HepG2 (cell line): ENCODE results near the gene FGD6. TPM values are rescaled to one million over a fixed set of nuclear protein-coding genes. Genes with fewer than 3 reads are reported as not detected.

Experiments used
- AGO1 ChIP-seq: fragments of 200-400 bp; formaldehyde crosslinking; IDR thresholded peaks from 2 replicates; pipeline ENCODE4 v1.6.1; 2017; ENCODE audit warnings: mild to moderate bottlenecking, low read depth, low read length, moderate library complexity; ENCODE audit not compliant: poor library complexity, severe bottlenecking
- AGO2 ChIP-seq: fragments of 200-400 bp; formaldehyde crosslinking; optimal IDR thresholded peaks from 2 replicates; pipeline ENCODE3; 2017; ENCODE audit warnings: mild to moderate bottlenecking, low read depth, low read length, moderate library complexity
- ARID4A ChIP-seq: sonication (generic); formaldehyde crosslinking; IDR thresholded peaks from 2 replicates; pipeline ENCODE4 v1.5.0; 2020; ENCODE audit warnings: mild to moderate bottlenecking, missing genetic modification reagents, borderline replicate concordance
- CAMTA2 ChIP-seq: sonication (generic); formaldehyde crosslinking; IDR thresholded peaks from 2 replicates; pipeline ENCODE4 v1.4.0; 2020; ENCODE audit warnings: mild to moderate bottlenecking, missing genetic modification reagents, borderline replicate concordance
- FOSL2 ChIP-seq: sonication (generic); formaldehyde crosslinking; IDR thresholded peaks from 2 replicates; pipeline ENCODE4 v1.4.0; 2020; ENCODE audit warnings: missing genetic modification reagents
- FOXK2 ChIP-seq: fragments of 450-650 bp; IDR thresholded peaks from 2 replicates; pipeline ENCODE4 v1.6.1; 2016
- GZF1 ChIP-seq: sonication (generic); formaldehyde crosslinking; IDR thresholded peaks from 2 replicates; pipeline ENCODE4 v1.5.1; 2020; ENCODE audit warnings: mild to moderate bottlenecking, missing genetic modification reagents
- KLF13 ChIP-seq: sonication (generic); formaldehyde crosslinking; IDR thresholded peaks from 2 replicates; pipeline ENCODE4 v1.4.0; 2020; ENCODE audit warnings: mild to moderate bottlenecking, missing genetic modification reagents
- LCORL ChIP-seq, 2 experiments: fragments of 450-650 bp in 1 of 2; sonication (generic) in 1 of 2; formaldehyde crosslinking in 1 of 2; IDR thresholded peaks; 2 replicates each; pipeline versions ENCODE4 v1.5.0 to v1.6.1; 2017 to 2020; ENCODE audit warnings: antibody characterized with exemption in 1 of 2, missing genetic modification reagents in 1 of 2
- NCOR1 ChIP-seq: fragments of 200-600 bp; sonication (generic); IDR thresholded peaks from 2 replicates; pipeline ENCODE4 v1.7.0; 2017; ENCODE audit warnings: antibody characterized with exemption, low read length, borderline replicate concordance
- RNF2 ChIP-seq: fragments of 450-650 bp; conservative IDR thresholded peaks from 2 replicates; pipeline ENCODE4 v1.6.1; 2016; ENCODE audit warnings: low read depth
- TBL1XR1 ChIP-seq: fragments of 150-350 bp; IDR thresholded peaks from 2 replicates; pipeline ENCODE4 v1.6.1; 2014; ENCODE audit warnings: borderline replicate concordance, low read length; ENCODE audit not compliant: partially characterized antibody
- ZNF234 ChIP-seq: sonication (generic); formaldehyde crosslinking; conservative IDR thresholded peaks from 2 replicates; pipeline ENCODE4 v1.5.1; 2020; ENCODE audit warnings: mild to moderate bottlenecking, missing genetic modification reagents
- ZNF430 ChIP-seq: sonication (generic); formaldehyde crosslinking; IDR thresholded peaks from 2 replicates; pipeline ENCODE4 v1.9.0; 2021; ENCODE audit warnings: mild to moderate bottlenecking, missing genetic modification reagents
- ZNF552 ChIP-seq: sonication (generic); formaldehyde crosslinking; IDR thresholded peaks from 2 replicates; pipeline ENCODE4 v1.9.0; 2022; ENCODE audit warnings: missing genetic modification reagents, mild to moderate bottlenecking, borderline replicate concordance
- ZNF678 ChIP-seq: sonication (generic); formaldehyde crosslinking; IDR thresholded peaks from 2 replicates; pipeline ENCODE4 v1.4.0; 2020; ENCODE audit warnings: mild to moderate bottlenecking, missing genetic modification reagents
- ZNF691 ChIP-seq: sonication (generic); formaldehyde crosslinking; IDR thresholded peaks from 2 replicates; pipeline ENCODE4 v1.4.0; 2020; ENCODE audit warnings: missing genetic modification reagents, low read depth, mild to moderate bottlenecking, borderline replicate concordance
- ZNF768 ChIP-seq: sonication (generic); formaldehyde crosslinking; IDR thresholded peaks from 2 replicates; pipeline ENCODE4 v1.4.0; 2020; ENCODE audit warnings: missing genetic modification reagents
- ZNF841 ChIP-seq: sonication (generic); formaldehyde crosslinking; IDR thresholded peaks from 2 replicates; pipeline ENCODE4 v1.8.1; 2023; ENCODE audit warnings: missing genetic modification reagents, borderline replicate concordance
- polyA plus RNA-seq, 8 experiments: library from polyadenylated mRNA; depleted of rRNA in 3 of 8; stranded (reverse) in 7 of 8; unstranded in 1 of 8; fragments of >200 nt; fragmentation: Illumina TruSeq in 4 of 8; extraction: Trizol in 4 of 8; gene quantifications; 2 replicates each; pipeline versions ENCODE4 v1.2.1 to v1.2.3, GENCODE V29; 2011 to 2016; ENCODE audit warnings: low read depth in 4 of 8, missing spikeins in 1 of 8, mixed read lengths in 1 of 8; ENCODE audit not compliant: insufficient read depth in 1 of 8
- total RNA-seq, 5 experiments: library from RNA; depleted of rRNA; stranded (reverse); fragments of >200 nt; fragmentation: Illumina TruSeq; extraction: Trizol; gene quantifications; 2 replicates each; pipeline ENCODE4 v1.2.3, GENCODE V29; 2016; ENCODE audit warnings: low read depth in 1 of 5
- TF ChIP-seq, protein P1 (sequence below): sonication (generic); formaldehyde crosslinking; IDR thresholded peaks from 2 replicates; pipeline ENCODE4 v1.4.0; 2020; ENCODE audit warnings: mild to moderate bottlenecking, missing genetic modification reagents
- TF ChIP-seq, protein P2 (sequence below): sonication (generic); formaldehyde crosslinking; IDR thresholded peaks from 2 replicates; pipeline ENCODE4 v1.8.0; 2022; ENCODE audit warnings: missing genetic modification reagents, mild to moderate bottlenecking, moderate library complexity, borderline replicate concordance

The FGD6 gene
- total and polyA plus RNA-seq, 2 of the 13 experiments (the other 11 are each of a cell fraction or from before 2014, with no cell fraction given), result 2.2 to 4.3 TPM

DNA sequence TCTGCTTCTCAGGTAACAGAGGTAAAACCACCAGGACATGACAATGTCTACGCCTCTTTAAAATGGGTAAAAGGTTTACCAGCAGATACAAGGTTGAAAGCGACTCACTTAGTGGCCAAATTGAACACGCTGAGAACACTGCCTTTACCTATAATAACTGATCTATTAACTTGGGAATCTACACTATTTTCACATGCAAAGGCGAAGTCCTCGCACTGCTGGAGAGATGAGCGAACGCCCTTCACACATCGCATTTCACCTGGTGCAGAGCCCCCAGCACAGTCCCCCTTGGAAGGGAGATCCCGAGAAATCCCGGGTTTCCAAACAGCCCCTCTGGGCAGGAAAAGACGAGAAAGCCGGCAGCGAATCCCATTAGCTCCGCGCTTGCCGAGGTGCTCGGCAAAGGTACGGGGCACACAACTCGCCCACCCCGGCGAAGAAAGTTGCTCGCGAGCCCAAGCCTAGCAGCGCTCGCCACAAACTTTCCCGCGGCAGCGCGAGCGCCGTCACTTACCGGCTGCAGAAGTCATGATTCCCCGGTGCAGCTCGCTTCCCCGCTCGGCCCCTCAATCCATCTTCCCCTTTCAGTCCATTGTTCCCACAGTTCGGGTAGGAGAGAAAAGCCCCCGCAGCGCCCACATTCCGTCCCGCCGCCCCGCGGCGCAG, 423 bp downstream of the FGD6 start (continued):
- TF ChIP-seq FOSL2 (CRISPR knock-in tag), result no peak
- 0 out of 2 replicates have a peak, but pooled peaks have one; percentile 27 for TF ChIP-seq ZNF552 (CRISPR knock-in tag)
- TF ChIP-seq, protein P1, sequence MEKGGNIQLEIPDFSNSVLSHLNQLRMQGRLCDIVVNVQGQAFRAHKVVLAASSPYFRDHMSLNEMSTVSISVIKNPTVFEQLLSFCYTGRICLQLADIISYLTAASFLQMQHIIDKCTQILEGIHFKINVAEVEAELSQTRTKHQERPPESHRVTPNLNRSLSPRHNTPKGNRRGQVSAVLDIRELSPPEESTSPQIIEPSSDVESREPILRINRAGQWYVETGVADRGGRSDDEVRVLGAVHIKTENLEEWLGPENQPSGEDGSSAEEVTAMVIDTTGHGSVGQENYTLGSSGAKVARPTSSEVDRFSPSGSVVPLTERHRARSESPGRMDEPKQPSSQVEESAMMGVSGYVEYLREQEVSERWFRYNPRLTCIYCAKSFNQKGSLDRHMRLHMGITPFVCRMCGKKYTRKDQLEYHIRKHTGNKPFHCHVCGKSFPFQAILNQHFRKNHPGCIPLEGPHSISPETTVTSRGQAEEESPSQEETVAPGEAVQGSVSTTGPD (CRISPR knock-in tag), result no peak
- TF ChIP-seq ZNF430, result no peak
- TF ChIP-seq, protein P2, sequence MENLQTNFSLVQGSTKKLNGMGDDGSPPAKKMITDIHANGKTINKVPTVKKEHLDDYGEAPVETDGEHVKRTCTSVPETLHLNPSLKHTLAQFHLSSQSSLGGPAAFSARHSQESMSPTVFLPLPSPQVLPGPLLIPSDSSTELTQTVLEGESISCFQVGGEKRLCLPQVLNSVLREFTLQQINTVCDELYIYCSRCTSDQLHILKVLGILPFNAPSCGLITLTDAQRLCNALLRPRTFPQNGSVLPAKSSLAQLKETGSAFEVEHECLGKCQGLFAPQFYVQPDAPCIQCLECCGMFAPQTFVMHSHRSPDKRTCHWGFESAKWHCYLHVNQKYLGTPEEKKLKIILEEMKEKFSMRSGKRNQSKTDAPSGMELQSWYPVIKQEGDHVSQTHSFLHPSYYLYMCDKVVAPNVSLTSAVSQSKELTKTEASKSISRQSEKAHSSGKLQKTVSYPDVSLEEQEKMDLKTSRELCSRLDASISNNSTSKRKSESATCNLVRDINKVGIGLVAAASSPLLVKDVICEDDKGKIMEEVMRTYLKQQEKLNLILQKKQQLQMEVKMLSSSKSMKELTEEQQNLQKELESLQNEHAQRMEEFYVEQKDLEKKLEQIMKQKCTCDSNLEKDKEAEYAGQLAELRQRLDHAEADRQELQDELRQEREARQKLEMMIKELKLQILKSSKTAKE (CRISPR knock-in tag), result no peak
- no peak for TF ChIP-seq ZNF678 (CRISPR knock-in tag)
- TF ChIP-seq ZNF234 (CRISPR knock-in tag), result 0 out of 2 replicates have a peak, but pooled peaks have one; percentile 73
- no peak for TF ChIP-seq ZNF691
- TF ChIP-seq TBL1XR1, result no peak
- TF ChIP-seq CAMTA2 (CRISPR knock-in tag), result 0 out of 2 replicates have a peak, but pooled peaks have one; percentile 37
- TF ChIP-seq KLF13, result no peak
- TF ChIP-seq ZNF768 (CRISPR knock-in tag), result 0 out of 2 replicates have a peak, but pooled peaks have one; percentile 6
- no peak for TF ChIP-seq GZF1 (CRISPR knock-in tag)
- no peak for TF ChIP-seq RNF2
- TF ChIP-seq AGO2, result no peak
- 0 out of 2 replicates have a peak, but pooled peaks have one; percentile 44 for TF ChIP-seq ZNF841 (CRISPR knock-in tag)
- no peak for TF ChIP-seq NCOR1
- peak; percentile 20 for TF ChIP-seq AGO1
- no peak for TF ChIP-seq ARID4A
- no peak for TF ChIP-seq LCORL (IDR thresholded peaks at IDR 0.05)
- TF ChIP-seq LCORL (CRISPR knock-in tag; IDR thresholded peaks at IDR 0.05), result no peak
- TF ChIP-seq FOXK2, result no peak
